DOHH2 (cell line): ENCODE data around the gene SYNCRIP.

Source experiments
- CTCF ChIP-seq: fragments of 200-600 bp; sonication (generic); IDR thresholded peaks from one replicate; pipeline ENCODE4 v1.5.1; 2014; ENCODE audit warnings: antibody characterized with exemption, mild to moderate bottlenecking, low read depth, low read length; ENCODE audit not compliant: poor library complexity, severe bottlenecking
- EZH2phosphoT487 ChIP-seq: fragments of 200-600 bp; sonication (generic); IDR thresholded peaks from 2 replicates; pipeline ENCODE4 v1.6.1; 2017; ENCODE audit warnings: borderline replicate concordance, mild to moderate bottlenecking, antibody characterized with exemption, low read length, moderate library complexity, mixed read lengths

GRCh38 chr6:85684133-85684808, 41.6 kb upstream of the SYNCRIP start:
- TF ChIP-seq EZH2phosphoT487, result no peak
- no peak for TF ChIP-seq CTCF
